Measurements from ENCODE around the gene TMEM132D.

DNA sequence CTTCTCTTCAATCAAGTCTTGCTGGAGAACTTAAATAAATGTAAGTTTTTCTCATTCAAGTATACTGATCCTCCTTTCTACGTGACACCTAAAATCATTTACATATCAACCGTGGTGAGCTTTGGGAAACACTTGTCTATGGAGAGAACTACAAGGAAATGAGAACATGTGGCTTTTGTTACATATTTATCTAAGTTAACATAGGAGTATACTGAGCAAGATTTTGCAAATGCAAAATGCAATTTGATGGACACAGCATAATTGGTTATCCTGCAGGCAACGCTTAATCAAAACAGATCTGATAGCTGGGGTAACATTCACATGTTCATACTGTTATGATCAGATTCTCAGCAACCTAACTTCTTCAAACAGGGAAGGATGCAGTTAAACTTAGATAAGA lies 376.3 kb downstream of the TMEM132D start:
- TF ChIP-seq, protein P1, sequence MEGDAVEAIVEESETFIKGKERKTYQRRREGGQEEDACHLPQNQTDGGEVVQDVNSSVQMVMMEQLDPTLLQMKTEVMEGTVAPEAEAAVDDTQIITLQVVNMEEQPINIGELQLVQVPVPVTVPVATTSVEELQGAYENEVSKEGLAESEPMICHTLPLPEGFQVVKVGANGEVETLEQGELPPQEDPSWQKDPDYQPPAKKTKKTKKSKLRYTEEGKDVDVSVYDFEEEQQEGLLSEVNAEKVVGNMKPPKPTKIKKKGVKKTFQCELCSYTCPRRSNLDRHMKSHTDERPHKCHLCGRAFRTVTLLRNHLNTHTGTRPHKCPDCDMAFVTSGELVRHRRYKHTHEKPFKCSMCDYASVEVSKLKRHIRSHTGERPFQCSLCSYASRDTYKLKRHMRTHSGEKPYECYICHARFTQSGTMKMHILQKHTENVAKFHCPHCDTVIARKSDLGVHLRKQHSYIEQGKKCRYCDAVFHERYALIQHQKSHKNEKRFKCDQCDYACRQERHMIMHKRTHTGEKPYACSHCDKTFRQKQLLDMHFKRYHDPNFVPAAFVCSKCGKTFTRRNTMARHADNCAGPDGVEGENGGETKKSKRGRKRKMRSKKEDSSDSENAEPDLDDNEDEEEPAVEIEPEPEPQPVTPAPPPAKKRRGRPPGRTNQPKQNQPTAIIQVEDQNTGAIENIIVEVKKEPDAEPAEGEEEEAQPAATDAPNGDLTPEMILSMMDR (conservative IDR thresholded peaks at IDR 0.05; ENCODE audit: low read length), result no peak
- TF ChIP-seq EZH2phosphoT487 (IDR thresholded peaks at IDR 0.05; ENCODE audit: borderline replicate concordance, low read depth, low read length), result no peak

All from OCI-LY7 (cell line).